A549 (cell line): Measurements from ENCODE around the gene RNF112. TPM values are rescaled to one million over a fixed set of nuclear protein-coding genes. Genes with fewer than 3 reads are reported as not detected.

ENCODE experiments used
- ATAC-seq, 2 experiments: fragments of 200-7000 bp in 1 of 2; fragments of >200 bp in 1 of 2; cut with Nextera tagmentation in 1 of 2; cut with Tn5 transposase in 1 of 2; 3 replicates each; pipeline versions ENCODE4 v1.8.0 to v1.9.1; 2018 to 2020; ENCODE audit warnings: mild to moderate bottlenecking in 1 of 2, moderate library complexity in 1 of 2
- CTCF ChIA-PET: fragments of 300-600 bp; sonication (Branson Sonifier 250); formaldehyde crosslinking; extraction: SDS; loops from one replicate; lab custom pipeline; 2021; ENCODE audit warnings: antibody characterized with exemption, inconsistent platforms; lab: Yijun Ruan, JAX
- POLR2A ChIA-PET: fragments of 350-600 bp; formaldehyde crosslinking; extraction: SDS; loops from one replicate; lab custom pipeline; 2021; ENCODE audit warnings: antibody characterized with exemption, inconsistent platforms; lab: Yijun Ruan, JAX
- DNase-seq, 2 experiments: peaks; one replicate each; pipeline versions ENCODE4 v3.0.0 to v3.0.0-alpha.2; 2011 to 2016; ENCODE audit warnings: low read depth in 1 of 2, low spot score in 1 of 2
- FAIRE-seq: peaks from 2 replicates; lab custom pipeline; 2011; peaks lifted over from hg19 to GRCh38; lab: Jason Lieb, UNC
- H3K27ac ChIP-seq, 2 experiments: fragments of >200 bp; sonication (Bioruptor Twin); formaldehyde crosslinking; 3 replicates each; pipeline ENCODE4 v1.5.1; 2016 to 2017
- H3K4me1 ChIP-seq: fragments of >200 bp; sonication (Bioruptor Twin); formaldehyde crosslinking; 3 replicates; pipeline ENCODE4 v1.6.1; 2016
- H3K4me2 ChIP-seq: fragments of >200 bp; sonication (Bioruptor Twin); formaldehyde crosslinking; 3 replicates; pipeline ENCODE4 v1.6.1; 2016
- H3K4me3 ChIP-seq: fragments of >200 bp; sonication (Bioruptor Twin); formaldehyde crosslinking; 3 replicates; pipeline ENCODE4 v1.5.1; 2016
- H3K9me3 ChIP-seq: fragments of >200 bp; sonication (Bioruptor Twin); formaldehyde crosslinking; 3 replicates; pipeline ENCODE4 v1.6.1; 2016
- CBX2 ChIP-seq: fragments of 200-600 bp; sonication (generic); IDR thresholded peaks from 2 replicates; pipeline ENCODE4 v1.6.1; 2016; ENCODE audit warnings: low read depth, mild to moderate bottlenecking, borderline replicate concordance
- CBX8 ChIP-seq: fragments of 200-600 bp; sonication (generic); IDR thresholded peaks from 2 replicates; pipeline ENCODE4 v1.6.1; 2016
- EP300 ChIP-seq, 2 experiments: fragments of >200 bp; sonication (Bioruptor Twin); formaldehyde crosslinking; IDR thresholded peaks; 2 replicates in 1 of 2; 3 replicates in 1 of 2; pipeline ENCODE4 v1.6.1; 2016 to 2017
- FOSL2 ChIP-seq, 2 experiments: fragments of 450-650 bp in 1 of 2; fragments of >200 bp in 1 of 2; sonication (Bioruptor Twin) in 1 of 2; formaldehyde crosslinking; IDR thresholded peaks; 2 replicates each; pipeline versions ENCODE4 v1.5.0 to v1.6.1; 2016 to 2020; ENCODE audit warnings: mild to moderate bottlenecking in 1 of 2, moderate library complexity in 1 of 2
- HOXB5 ChIP-seq: fragments of 250-450 bp; sonication (Bioruptor Pico); IDR thresholded peaks from 2 replicates; pipeline ENCODE4 v1.5.0; 2020; ENCODE audit warnings: mild to moderate bottlenecking, moderate library complexity
- KDM1A ChIP-seq: fragments of 200-600 bp; sonication (generic); IDR thresholded peaks from 2 replicates; pipeline ENCODE4 v1.6.1; 2016; ENCODE audit warnings: low read depth, mild to moderate bottlenecking
- KDM5A ChIP-seq: fragments of 200-600 bp; sonication (generic); IDR thresholded peaks from 2 replicates; pipeline ENCODE4 v1.6.1; 2016; ENCODE audit warnings: antibody characterized with exemption, mild to moderate bottlenecking
- POLR2A ChIP-seq: IDR thresholded peaks from 2 replicates; pipeline ENCODE4 v1.6.1; 2012; ENCODE audit warnings: mild to moderate bottlenecking, low read length
- RAD21 ChIP-seq, 2 experiments: fragments of >200 bp in 1 of 2; sonication (Bioruptor Twin) in 1 of 2; formaldehyde crosslinking in 1 of 2; IDR thresholded peaks in 1 of 2; conservative IDR thresholded peaks in 1 of 2; 2 replicates in 1 of 2; 3 replicates in 1 of 2; pipeline ENCODE4 v1.6.1; 2012 to 2018; ENCODE audit warnings: inconsistent platforms in 1 of 2
- TP53 ChIP-seq: fragments of 250-450 bp; sonication (Bioruptor Pico); IDR thresholded peaks from 2 replicates; pipeline ENCODE4 v1.5.0; 2021; ENCODE audit warnings: mild to moderate bottlenecking, moderate library complexity
- ZSCAN20 ChIP-seq: fragments of 250-450 bp; sonication (Bioruptor Pico); IDR thresholded peaks from 2 replicates; pipeline ENCODE4 v1.8.0; 2022; ENCODE audit warnings: mild to moderate bottlenecking, moderate library complexity
- WGBS: methylation state at CpG from one replicate; pipeline ENCODE4 v1.1.6; 2017; ENCODE audit errors: missing lambda C conversion rate; 5-methylcytosine and 5-hydroxymethylcytosine counted together
- polyA plus RNA-seq, 4 experiments: library from polyadenylated mRNA; depleted of rRNA in 3 of 4; stranded (reverse); fragments of >200 nt; fragmentation: RNase III in 1 of 4; extraction: RNeasy Plus Mini Kit Qiagen cat#74134 plus additional on column Dnase treatment in 1 of 4; gene quantifications; 2 replicates in 3 of 4; 3 replicates in 1 of 4; pipeline ENCODE4 v1.2.3, GENCODE V29; 2011 to 2017
- TF ChIP-seq, protein P1 (sequence below): IDR thresholded peaks from 2 replicates; pipeline ENCODE4 v1.6.1; 2012
- TF ChIP-seq, protein P2 (sequence below): fragments of 200-600 bp; sonication (generic); IDR thresholded peaks from 2 replicates; pipeline ENCODE4 v1.6.1; 2016; ENCODE audit warnings: antibody characterized with exemption, mild to moderate bottlenecking, moderate library complexity
- TF ChIP-seq, protein P3 (sequence below): fragments of >200 bp; sonication (Bioruptor Twin); formaldehyde crosslinking; IDR thresholded peaks from 3 replicates; pipeline ENCODE4 v1.6.1; 2016
- TF ChIP-seq, protein P4 (sequence below): IDR thresholded peaks from 2 replicates; pipeline ENCODE4 v1.6.1; 2012; ENCODE audit warnings: low read depth, borderline replicate concordance

Gene RNF112
- polyA plus RNA-seq, 2 of the 4 experiments (the other 2 are of a cell fraction): 0.27 to 1.4 TPM

DNA sequence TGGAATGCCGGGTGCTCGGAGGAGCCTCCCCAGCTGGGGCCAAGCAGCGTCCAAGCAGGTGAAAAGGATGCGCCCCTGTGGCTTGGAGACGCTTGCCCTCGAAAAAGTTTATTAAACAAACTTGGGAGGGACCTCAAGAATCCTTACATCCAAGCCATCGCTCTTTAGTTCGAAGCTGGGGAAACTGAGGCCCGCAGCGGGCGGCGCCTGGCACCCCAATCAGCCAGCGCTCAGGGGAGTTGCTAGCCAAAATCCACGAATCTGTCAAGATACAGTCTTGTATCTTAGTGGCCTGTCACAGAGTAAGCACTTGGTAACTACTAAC lies 48.0 kb upstream of the RNF112 start:
- 33% methylated on average over 14 of the region's 14 CpGs for WGBS
- peaks cover 17% of the 10 kb centered on the region; the same call in 2 of the 3 replicates for H3K4me1 ChIP-seq
- peak overlapping the region; percentile 95 for H3K4me2 ChIP-seq
- CTCF ChIA-PET: interaction anchor here (0.6 to 14.6 kb wide), 100 partner anchors 9 to 753 kb away, joined by 3 to 362 read pairs (median 7); partner anchors contain the start of genes ALDH3A2, EPN2, MAPK7 and MFAP4
- peak overlapping the region; percentile 94 to 96 for H3K27ac ChIP-seq
- DNase-seq: no peak
- FAIRE-seq: no peak
- TF ChIP-seq FOSL2 (IDR thresholded peaks at IDR 0.05): no peak
- TF ChIP-seq FOSL2 (CRISPR knock-in tag; IDR thresholded peaks at IDR 0.05): 0 out of 2 replicates have a peak, but pooled peaks have one; percentile 1
- TF ChIP-seq CBX8: no peak
- TF ChIP-seq KDM5A: no peak; the same call in 1 of the 2 replicates
- no peak for TF ChIP-seq POLR2A
- no peak for TF ChIP-seq HOXB5 (CRISPR knock-in tag)
- no peak for TF ChIP-seq KDM1A
- no peak for TF ChIP-seq ZSCAN20 (CRISPR knock-in tag)
- TF ChIP-seq EP300 (IDR thresholded peaks at IDR 0.05): no peak
- TF ChIP-seq RAD21 (conservative IDR thresholded peaks at IDR 0.05 in 1 of 2, IDR thresholded peaks at IDR 0.05 in 1 of 2): no peak; a peak in 2 of 5 replicates
- TF ChIP-seq, protein P1, sequence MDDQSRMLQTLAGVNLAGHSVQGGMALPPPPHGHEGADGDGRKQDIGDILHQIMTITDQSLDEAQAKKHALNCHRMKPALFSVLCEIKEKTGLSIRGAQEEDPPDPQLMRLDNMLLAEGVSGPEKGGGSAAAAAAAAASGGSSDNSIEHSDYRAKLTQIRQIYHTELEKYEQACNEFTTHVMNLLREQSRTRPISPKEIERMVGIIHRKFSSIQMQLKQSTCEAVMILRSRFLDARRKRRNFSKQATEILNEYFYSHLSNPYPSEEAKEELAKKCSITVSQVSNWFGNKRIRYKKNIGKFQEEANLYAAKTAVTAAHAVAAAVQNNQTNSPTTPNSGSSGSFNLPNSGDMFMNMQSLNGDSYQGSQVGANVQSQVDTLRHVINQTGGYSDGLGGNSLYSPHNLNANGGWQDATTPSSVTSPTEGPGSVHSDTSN: peak; percentile 55; the same call in 1 of the 2 replicates
- TF ChIP-seq, protein P2, sequence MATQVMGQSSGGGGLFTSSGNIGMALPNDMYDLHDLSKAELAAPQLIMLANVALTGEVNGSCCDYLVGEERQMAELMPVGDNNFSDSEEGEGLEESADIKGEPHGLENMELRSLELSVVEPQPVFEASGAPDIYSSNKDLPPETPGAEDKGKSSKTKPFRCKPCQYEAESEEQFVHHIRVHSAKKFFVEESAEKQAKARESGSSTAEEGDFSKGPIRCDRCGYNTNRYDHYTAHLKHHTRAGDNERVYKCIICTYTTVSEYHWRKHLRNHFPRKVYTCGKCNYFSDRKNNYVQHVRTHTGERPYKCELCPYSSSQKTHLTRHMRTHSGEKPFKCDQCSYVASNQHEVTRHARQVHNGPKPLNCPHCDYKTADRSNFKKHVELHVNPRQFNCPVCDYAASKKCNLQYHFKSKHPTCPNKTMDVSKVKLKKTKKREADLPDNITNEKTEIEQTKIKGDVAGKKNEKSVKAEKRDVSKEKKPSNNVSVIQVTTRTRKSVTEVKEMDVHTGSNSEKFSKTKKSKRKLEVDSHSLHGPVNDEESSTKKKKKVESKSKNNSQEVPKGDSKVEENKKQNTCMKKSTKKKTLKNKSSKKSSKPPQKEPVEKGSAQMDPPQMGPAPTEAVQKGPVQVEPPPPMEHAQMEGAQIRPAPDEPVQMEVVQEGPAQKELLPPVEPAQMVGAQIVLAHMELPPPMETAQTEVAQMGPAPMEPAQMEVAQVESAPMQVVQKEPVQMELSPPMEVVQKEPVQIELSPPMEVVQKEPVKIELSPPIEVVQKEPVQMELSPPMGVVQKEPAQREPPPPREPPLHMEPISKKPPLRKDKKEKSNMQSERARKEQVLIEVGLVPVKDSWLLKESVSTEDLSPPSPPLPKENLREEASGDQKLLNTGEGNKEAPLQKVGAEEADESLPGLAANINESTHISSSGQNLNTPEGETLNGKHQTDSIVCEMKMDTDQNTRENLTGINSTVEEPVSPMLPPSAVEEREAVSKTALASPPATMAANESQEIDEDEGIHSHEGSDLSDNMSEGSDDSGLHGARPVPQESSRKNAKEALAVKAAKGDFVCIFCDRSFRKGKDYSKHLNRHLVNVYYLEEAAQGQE: no peak
- TF ChIP-seq, protein P3, sequence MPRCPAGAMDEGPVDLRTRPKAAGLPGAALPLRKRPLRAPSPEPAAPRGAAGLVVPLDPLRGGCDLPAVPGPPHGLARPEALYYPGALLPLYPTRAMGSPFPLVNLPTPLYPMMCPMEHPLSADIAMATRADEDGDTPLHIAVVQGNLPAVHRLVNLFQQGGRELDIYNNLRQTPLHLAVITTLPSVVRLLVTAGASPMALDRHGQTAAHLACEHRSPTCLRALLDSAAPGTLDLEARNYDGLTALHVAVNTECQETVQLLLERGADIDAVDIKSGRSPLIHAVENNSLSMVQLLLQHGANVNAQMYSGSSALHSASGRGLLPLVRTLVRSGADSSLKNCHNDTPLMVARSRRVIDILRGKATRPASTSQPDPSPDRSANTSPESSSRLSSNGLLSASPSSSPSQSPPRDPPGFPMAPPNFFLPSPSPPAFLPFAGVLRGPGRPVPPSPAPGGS: no peak
- TF ChIP-seq TP53 (CRISPR knock-in tag): 0 out of 2 replicates have a peak, but pooled peaks have one; percentile 50
- peak overlapping the region; percentile 82 for H3K4me3 ChIP-seq
- ATAC-seq: no peak
- POLR2A ChIA-PET: interaction anchor here (0.8 to 2.0 kb wide), 10 partner anchors 9 to 399 kb away, joined by 3 to 32 read pairs (median 7); partner anchors contain the start of genes ALDH3A2 and MAPK7
- no peaks in the 10 kb centered on the region for H3K9me3 ChIP-seq

DNA sequence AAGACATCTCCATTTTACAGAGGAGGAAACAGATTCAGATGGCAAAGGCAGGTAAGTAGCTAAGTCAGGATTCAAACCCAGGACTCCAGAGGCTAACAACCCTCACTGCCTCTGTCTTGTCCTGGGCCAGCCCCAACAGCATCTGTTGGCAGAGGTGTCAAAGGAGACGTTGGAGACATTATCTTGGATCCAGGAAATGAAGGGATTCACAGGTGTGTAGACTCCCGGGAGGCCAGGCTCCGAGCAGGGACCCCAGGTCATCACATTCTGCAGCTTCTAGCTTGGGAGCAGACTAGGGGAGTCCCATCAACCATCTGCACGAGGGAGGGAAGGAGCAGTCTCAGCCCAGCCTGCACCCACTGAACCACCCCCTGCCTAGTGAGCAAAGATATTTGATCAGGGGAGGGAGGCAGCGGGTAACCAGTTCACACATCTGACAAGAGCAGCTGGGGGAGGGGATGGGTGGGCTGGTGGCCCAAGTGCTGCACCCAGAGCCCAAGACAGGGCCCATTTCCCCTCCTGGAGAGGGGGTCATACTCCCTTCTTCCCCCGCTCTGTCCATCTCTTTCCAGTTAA lies 47.5 kb upstream of the RNF112 start:
- FAIRE-seq (no peak), ATAC-seq (no peak), DNase-seq (no peak)
- WGBS: 55% methylated on average over 6 of the region's 6 CpGs
- ChIA-PET POLR2A (interaction anchor here (0.8 to 2.0 kb wide), 8 partner anchors 14 to 399 kb away, joined by 3 to 32 read pairs (median 8); partner anchors contain the start of genes ALDH3A2 and MAPK7), CTCF (interaction anchor here (0.6 to 14.6 kb wide), 96 partner anchors 10 to 753 kb away, joined by 3 to 362 read pairs (median 7); partner anchors contain the start of genes ALDH3A2, EPN2, MAPK7 and MFAP4)
- Histone ChIP-seq H3K4me1 (peaks cover 22% of the 10 kb centered on the region), H3K27ac (peak overlapping the region; percentile 94 to 96; a peak in 5 of 6 replicates), H3K4me2 (peak overlapping the region; percentile 95), H3K9me3 (no peaks in the 10 kb centered on the region), H3K4me3 (no peak overlapping the region; the same call in 2 of the 3 replicates)
- TF ChIP-seq, protein P4, sequence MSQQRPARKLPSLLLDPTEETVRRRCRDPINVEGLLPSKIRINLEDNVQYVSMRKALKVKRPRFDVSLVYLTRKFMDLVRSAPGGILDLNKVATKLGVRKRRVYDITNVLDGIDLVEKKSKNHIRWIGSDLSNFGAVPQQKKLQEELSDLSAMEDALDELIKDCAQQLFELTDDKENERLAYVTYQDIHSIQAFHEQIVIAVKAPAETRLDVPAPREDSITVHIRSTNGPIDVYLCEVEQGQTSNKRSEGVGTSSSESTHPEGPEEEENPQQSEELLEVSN: no peak
- no peak for TF ChIP-seq CBX2
